Kidney (tissue), 14 donors: ENCODE results near the gene ACSL4. TPM values are rescaled to one million over a fixed set of nuclear protein-coding genes. Genes with fewer than 3 reads are reported as not detected.

Experiments
- DNase-seq, 5 donors: peaks; one replicate each; pipeline ENCODE4 v3.0.0-alpha.2; 2013 to 2020
- FAIRE-seq: peaks from 2 replicates; lab custom pipeline; 2012; peaks lifted over from hg19 to GRCh38; lab: Jason Lieb, UNC
- H3K27ac ChIP-seq, 2 donors: one replicate each; pipeline ENCODE4 v1.7.0; 2013; ENCODE audit warnings: low read depth in 2 of 2, low read length in 2 of 2, inconsistent platforms in 1 of 2
- H3K27me3 ChIP-seq: one replicate; pipeline ENCODE4 v1.7.1; 2013; ENCODE audit warnings: low read length, inconsistent platforms; ENCODE audit not compliant: control insufficient read depth, insufficient read depth
- H3K36me3 ChIP-seq, 3 donors: one replicate each; pipeline versions ENCODE4 v1.7.0 to v1.7.1; 2013; ENCODE audit warnings: low read length in 3 of 3, control low read depth in 1 of 3, inconsistent platforms in 1 of 3; ENCODE audit not compliant: insufficient read depth in 3 of 3, control insufficient read depth in 2 of 3
- H3K4me1 ChIP-seq, 3 donors: one replicate each; pipeline versions ENCODE4 v1.7.0 to v1.7.1; 2013; ENCODE audit warnings: low read length in 3 of 3, inconsistent platforms in 1 of 3, low read depth in 1 of 3; ENCODE audit not compliant: control insufficient read depth in 2 of 3, insufficient read depth in 2 of 3
- H3K4me3 ChIP-seq, 3 donors: one replicate each; pipeline versions ENCODE4 v1.7.0 to v1.8.1; 2013; ENCODE audit warnings: low read length in 3 of 3, control low read depth in 1 of 3, inconsistent platforms in 1 of 3
- H3K9ac ChIP-seq, 3 donors: one replicate each; pipeline versions ENCODE4 v1.7.0 to v1.7.1; 2013; ENCODE audit warnings: low read length in 3 of 3, control low read depth in 1 of 3, inconsistent platforms in 1 of 3
- H3K9me3 ChIP-seq, 3 donors: one replicate each; pipeline versions ENCODE4 v1.7.0 to v1.7.1; 2013; ENCODE audit warnings: low read length in 3 of 3, control low read depth in 1 of 3, inconsistent platforms in 1 of 3; ENCODE audit not compliant: control insufficient read depth in 2 of 3, insufficient read depth in 1 of 3
- CTCF ChIP-seq: IDR thresholded peaks from 3 replicates; pipeline ENCODE4 v1.5.1; 2012; ENCODE audit warnings: mild to moderate bottlenecking, moderate library complexity, borderline replicate concordance; ENCODE audit not compliant: insufficient read depth; ENCODE audit errors: extremely low read depth
- intact Hi-C: fragments of 100-400 bp; cut with DNase I; formaldehyde crosslinking; loops from one replicate; pipeline ENCODE4 v1.11.1; 2022
- polyA plus RNA-seq: library from polyadenylated mRNA; stranded (reverse); fragments of 350-450 nt; fragmentation: Illumina TruSeq; extraction: RNeasy Lipid Tissue Mini Kit (QIAGEN cat#74804); gene quantifications from one replicate; pipeline ENCODE4 v1.2.3, GENCODE V29; 2014; ENCODE audit warnings: low read depth, low replicate concordance; ENCODE audit not compliant: insufficient read depth
- total RNA-seq: library from RNA; stranded (reverse); fragmentation: NEBNext Ultra II Directional; extraction: Animal tissue kit (Norgen Biotek cat#: 25700); gene quantifications from one replicate; pipeline ENCODE4 v1.2.1, GENCODE V29; 2021
- donor health status: control.
- donor health status: control.
- donor health status: control.
- donor health status: control.
- donor health status: control.
- donor health status: DM: yes; HTN: yes; CAD: no.
- donor health status: Normal renal cell carcinoma (clear cell type).

Gene ACSL4
- total and polyA plus RNA-seq, 2 donors from 2014 or later, result 34.0 to 205 TPM

GRCh38 chrX:109773374-109773773 is 40.3 kb upstream of the ACSL4 start:
- no peak overlapping the region for H3K27ac ChIP-seq
- H3K36me3 ChIP-seq, result no peaks in the 10 kb centered on the region
- H3K4me1 ChIP-seq, result no peaks in the 10 kb centered on the region
- no peaks in the 10 kb centered on the region for H3K27me3 ChIP-seq
- H3K4me3 ChIP-seq, result no peak overlapping the region
- FAIRE-seq (no peak), DNase-seq (no peak)
- H3K9ac ChIP-seq, result no peak overlapping the region
- no peaks in the 10 kb centered on the region for H3K9me3 ChIP-seq
- no peak for TF ChIP-seq CTCF
- intact Hi-C loops, result no loop called here

- Histone ChIP-seq H3K36me3 (no peaks in the 10 kb centered on the region), H3K9ac (no peak overlapping the region), H3K27ac (no peak overlapping the region), H3K27me3 (no peaks in the 10 kb centered on the region), H3K4me1 (no peaks in the 10 kb centered on the region), H3K9me3 (no peaks in the 10 kb centered on the region), H3K4me3 (no peak overlapping the region)
- intact Hi-C loops, result no loop called here
- no peak for TF ChIP-seq CTCF
- FAIRE-seq (no peak), DNase-seq (no peak)
Measured at GRCh38 chrX:109770780-109771179, 37.7 kb upstream of the ACSL4 start.

GRCh38 chrX:109760922-109761250 is 27.8 kb upstream of the ACSL4 start:
- H3K4me1 ChIP-seq, result no peaks in the 10 kb centered on the region
- H3K9ac ChIP-seq, result no peak overlapping the region
- intact Hi-C loops, result no loop called here
- H3K36me3 ChIP-seq, result no peaks in the 10 kb centered on the region
- H3K27ac ChIP-seq, result no peak overlapping the region
- no peak for TF ChIP-seq CTCF
- FAIRE-seq (no peak), DNase-seq (no peak)
- no peaks in the 10 kb centered on the region for H3K27me3 ChIP-seq
- no peak overlapping the region for H3K4me3 ChIP-seq
- no peaks in the 10 kb centered on the region for H3K9me3 ChIP-seq

- FAIRE-seq, result no peak
- H3K9ac ChIP-seq, result no peak overlapping the region
- H3K27me3 ChIP-seq, result no peaks in the 10 kb centered on the region
- H3K9me3 ChIP-seq, result no peaks in the 10 kb centered on the region
- intact Hi-C loops, result no loop called here
- no peaks in the 10 kb centered on the region for H3K4me1 ChIP-seq
- no peaks in the 10 kb centered on the region for H3K36me3 ChIP-seq
- no peak overlapping the region for H3K4me3 ChIP-seq
- TF ChIP-seq CTCF, result no peak
- DNase-seq, result peak in 2 of 5 donors; percentile 12 to 22
- no peak overlapping the region for H3K27ac ChIP-seq
Measured at GRCh38 chrX:109760209-109760921, 27.3 kb upstream of the ACSL4 start.
